HCT116 (cell line): ENCODE measurements around the gene PRKACA. TPM values are rescaled to one million over a fixed set of nuclear protein-coding genes. Genes with fewer than 3 reads are reported as not detected.

Experiments used
- ATAC-seq: fragments of 200-7000 bp; cut with Tn5 transposase; 2 replicates; pipeline ENCODE4 v1.9.1; 2020; ENCODE audit warnings: mild to moderate bottlenecking, moderate library complexity
- BruUV-seq: library from RNA; stranded (reverse); fragments of 400-500 nt; replicated peaks from 2 replicates; lab custom pipeline; 2021; lab: Mats Ljungman, UMichigan
- CTCF ChIA-PET: fragments of 300-600 bp; sonication (Branson Sonifier 250); formaldehyde crosslinking; loops from one replicate; lab custom pipeline; 2021; ENCODE audit warnings: antibody characterized with exemption; lab: Charles Lee
- POLR2A ChIA-PET: fragments of 300-600, 350-600 bp; sonication (Branson Sonifier 250); formaldehyde crosslinking; loops from one replicate; lab custom pipeline; 2021; ENCODE audit warnings: antibody characterized with exemption; lab: Charles Lee
- RAD21 ChIA-PET, 2 experiments: fragments of 300-600 bp; sonication (Branson Sonifier 250); formaldehyde crosslinking; loops; one replicate each; lab custom pipeline; 2023; ENCODE audit warnings: low total read pairs in 2 of 2; ENCODE audit not compliant: uncharacterized antibody in 2 of 2, unreplicated experiment in 2 of 2, low non-redundant PET in 1 of 2; lab: Charles Lee
- DNase-seq: peaks from one replicate; pipeline ENCODE4 v3.0.0-alpha.2; 2010; ENCODE audit warnings: low read depth, low spot score
- H2AFZ ChIP-seq: fragments of 200-600 bp; shearing (Covaris generic), sonication (generic); 2 replicates; pipeline ENCODE4 v1.6.1; 2017; ENCODE audit warnings: low read depth, mixed run types, mixed read lengths, antibody characterized with exemption, low read length; ENCODE audit not compliant: poor library complexity, severe bottlenecking
- H3K27ac ChIP-seq: 2 replicates; pipeline ENCODE4 v1.5.1; 2012; ENCODE audit warnings: low read depth, low read length
- H3K27me3 ChIP-seq: fragments of 200-600 bp; sonication (generic); 2 replicates; pipeline ENCODE4 v1.6.1; 2016; ENCODE audit warnings: mixed run types, low read length, mixed read lengths; ENCODE audit not compliant: insufficient read depth
- H3K36me3 ChIP-seq, 2 experiments: fragments of 200-500 bp in 1 of 2; fragments of 200-600 bp in 1 of 2; sonication (Bioruptor generic) in 1 of 2; sonication (generic) in 1 of 2; 2 replicates each; pipeline versions ENCODE4 v1.5.1 to v1.6.1; 2014 to 2016; ENCODE audit warnings: low read length in 2 of 2, inconsistent platforms in 1 of 2, mixed read lengths in 1 of 2, mixed run types in 1 of 2; ENCODE audit not compliant: insufficient read depth in 2 of 2, control insufficient read depth in 1 of 2
- H3K4me1 ChIP-seq, 2 experiments: fragments of 200-600 bp in 1 of 2; sonication (generic) in 1 of 2; 2 replicates each; pipeline versions ENCODE4 v1.5.1 to v1.6.1; 2012 to 2017; ENCODE audit warnings: low read length in 2 of 2, inconsistent platforms in 1 of 2, mild to moderate bottlenecking in 1 of 2, mixed read lengths in 1 of 2, mixed run types in 1 of 2, moderate library complexity in 1 of 2; ENCODE audit not compliant: insufficient read depth in 2 of 2, control insufficient read depth in 1 of 2
- H3K4me2 ChIP-seq: fragments of 200-600 bp; sonication (generic); 2 replicates; pipeline ENCODE4 v1.6.1; 2017; ENCODE audit warnings: mixed run types, low read length, mixed read lengths
- H3K4me3 ChIP-seq, 2 experiments: fragments of 200-600 bp in 1 of 2; sonication (generic) in 1 of 2; replicated peaks in 1 of 2; 2 replicates each; pipeline ENCODE4 v1.5.1; 2011 to 2016; ENCODE audit warnings: low read length in 2 of 2, control low read depth in 1 of 2, low read depth in 1 of 2, mild to moderate bottlenecking in 1 of 2, mixed read lengths in 1 of 2, mixed run types in 1 of 2
- H3K79me2 ChIP-seq: fragments of 200-600 bp; sonication (generic); 2 replicates; pipeline ENCODE4 v1.6.1; 2017; ENCODE audit warnings: mild to moderate bottlenecking, mixed run types, low read length, moderate library complexity, mixed read lengths; ENCODE audit not compliant: insufficient read depth
- H3K9ac ChIP-seq: fragments of 200-600 bp; sonication (generic); 2 replicates; pipeline ENCODE4 v1.6.1; 2016; ENCODE audit warnings: low read length, mixed read lengths
- H3K9me2 ChIP-seq: fragments of 200-600 bp; sonication (generic), shearing (Covaris generic); 2 replicates; pipeline ENCODE4 v1.6.1; 2017; ENCODE audit warnings: mixed run types, mild to moderate bottlenecking, moderate library complexity; ENCODE audit not compliant: insufficient read depth
- H3K9me3 ChIP-seq, 2 experiments: fragments of 200-500 bp in 1 of 2; fragments of 200-600 bp in 1 of 2; sonication (Bioruptor generic) in 1 of 2; sonication (generic) in 1 of 2; 2 replicates each; pipeline ENCODE4 v1.6.1; 2014 to 2017; ENCODE audit warnings: low read length in 2 of 2, mixed read lengths in 2 of 2, inconsistent platforms in 1 of 2, low read depth in 1 of 2, mild to moderate bottlenecking in 1 of 2, mixed run types in 1 of 2, moderate library complexity in 1 of 2; ENCODE audit not compliant: control insufficient read depth in 1 of 2, insufficient read depth in 1 of 2
- H4K20me1 ChIP-seq: fragments of 200-600 bp; sonication (generic), shearing (Covaris generic); 2 replicates; pipeline ENCODE4 v1.6.1; 2017; ENCODE audit warnings: mixed run types, mild to moderate bottlenecking, moderate library complexity; ENCODE audit not compliant: insufficient read depth
- CBX3 ChIP-seq: IDR thresholded peaks from 2 replicates; pipeline ENCODE4 v1.6.1; 2012; ENCODE audit warnings: low read depth
- EGR1 ChIP-seq: IDR thresholded peaks from 2 replicates; pipeline ENCODE4 v1.6.1; 2012; ENCODE audit warnings: low read depth
- EZH2 ChIP-seq: fragments of 200-600 bp; sonication (generic); IDR thresholded peaks from 2 replicates; pipeline ENCODE4 v1.6.1; 2017; ENCODE audit warnings: antibody characterized with exemption, mixed run types
- JUND ChIP-seq: IDR thresholded peaks from 2 replicates; pipeline ENCODE4 v1.6.1; 2012
- POLR2A ChIP-seq: IDR thresholded peaks from 2 replicates; pipeline ENCODE4 v1.7.0; 2011; ENCODE audit warnings: borderline replicate concordance; ENCODE audit not compliant: insufficient read depth, insufficient read length; ENCODE audit errors: extremely low read depth
- SIN3A ChIP-seq: IDR thresholded peaks from 2 replicates; pipeline ENCODE4 v1.6.1; 2012; ENCODE audit warnings: low read depth
- SP1 ChIP-seq: IDR thresholded peaks from 2 replicates; pipeline ENCODE4 v1.6.1; 2012; ENCODE audit warnings: low read depth
- SRF ChIP-seq: IDR thresholded peaks from 2 replicates; pipeline ENCODE4 v1.6.1; 2012; ENCODE audit warnings: low read depth
- TCF7L2 ChIP-seq: IDR thresholded peaks from 2 replicates; pipeline ENCODE4 v1.7.0; 2011; ENCODE audit warnings: borderline replicate concordance, inconsistent platforms; ENCODE audit not compliant: insufficient read depth, insufficient read length; ENCODE audit errors: extremely low read depth
- ZFX ChIP-seq: fragments of 450-650 bp; IDR thresholded peaks from 2 replicates; pipeline ENCODE4 v1.6.1; 2017
- ZNF274 ChIP-seq: fragments of 200-500 bp; sonication (Bioruptor generic); IDR thresholded peaks from 2 replicates; pipeline ENCODE4 v1.6.1; 2014; ENCODE audit warnings: mild to moderate bottlenecking, low read depth, low read length, inconsistent platforms
- intact Hi-C: fragments of 100-400 bp; cut with micrococcal nuclease; formaldehyde crosslinking; loops from 2 replicates; pipeline ENCODE4 v1.10.0; 2022
- total RNA-seq: library from RNA; stranded (reverse); gene quantifications from one replicate; pipeline ENCODE4 v1.2.1, GENCODE V29; 2021; ENCODE audit not compliant: unreplicated experiment
- TF ChIP-seq, protein P1 (sequence below): IDR thresholded peaks from 2 replicates; pipeline ENCODE4 v1.6.1; 2012
- TF ChIP-seq, protein P2 (sequence below): IDR thresholded peaks from 2 replicates; pipeline ENCODE4 v1.6.1; 2011; ENCODE audit warnings: mild to moderate bottlenecking, low read length, moderate library complexity; ENCODE audit not compliant: insufficient replicate concordance; ENCODE audit errors: extremely low read depth
- TF ChIP-seq, protein P3 (sequence below): IDR thresholded peaks from 2 replicates; pipeline ENCODE4 v1.6.1; 2012

The PRKACA gene
- total RNA-seq, 1 experiment from 2014 or later: 95.7 TPM

GRCh38 chr19:14103310-14103709, 14.3 kb downstream of the PRKACA start:
- DNase-seq: no peak
- ATAC-seq: peak; percentile 61; the same call in 1 of the 2 replicates
- intact Hi-C loops: no loop called here

GRCh38 chr19:14102756-14103155, 14.8 kb downstream of the PRKACA start:
- ChIA-PET RAD21 (no interaction called here), CTCF (no interaction called here)
- H3K27ac ChIP-seq: no peak overlapping the region
- no peaks in the 10 kb centered on the region for H4K20me1 ChIP-seq
- no peak overlapping the region for H2AFZ ChIP-seq
- H3K79me2 ChIP-seq: no peaks in the 10 kb centered on the region
- no peak for ATAC-seq
- TF ChIP-seq POLR2A (no peak), SIN3A (no peak), ZNF274 (no peak), JUND (no peak), SP1 (no peak), EZH2 (no peak), EGR1 (no peak)
- TF ChIP-seq, protein P1, sequence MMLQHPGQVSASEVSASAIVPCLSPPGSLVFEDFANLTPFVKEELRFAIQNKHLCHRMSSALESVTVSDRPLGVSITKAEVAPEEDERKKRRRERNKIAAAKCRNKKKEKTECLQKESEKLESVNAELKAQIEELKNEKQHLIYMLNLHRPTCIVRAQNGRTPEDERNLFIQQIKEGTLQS: no peak
- TF ChIP-seq, protein P2, sequence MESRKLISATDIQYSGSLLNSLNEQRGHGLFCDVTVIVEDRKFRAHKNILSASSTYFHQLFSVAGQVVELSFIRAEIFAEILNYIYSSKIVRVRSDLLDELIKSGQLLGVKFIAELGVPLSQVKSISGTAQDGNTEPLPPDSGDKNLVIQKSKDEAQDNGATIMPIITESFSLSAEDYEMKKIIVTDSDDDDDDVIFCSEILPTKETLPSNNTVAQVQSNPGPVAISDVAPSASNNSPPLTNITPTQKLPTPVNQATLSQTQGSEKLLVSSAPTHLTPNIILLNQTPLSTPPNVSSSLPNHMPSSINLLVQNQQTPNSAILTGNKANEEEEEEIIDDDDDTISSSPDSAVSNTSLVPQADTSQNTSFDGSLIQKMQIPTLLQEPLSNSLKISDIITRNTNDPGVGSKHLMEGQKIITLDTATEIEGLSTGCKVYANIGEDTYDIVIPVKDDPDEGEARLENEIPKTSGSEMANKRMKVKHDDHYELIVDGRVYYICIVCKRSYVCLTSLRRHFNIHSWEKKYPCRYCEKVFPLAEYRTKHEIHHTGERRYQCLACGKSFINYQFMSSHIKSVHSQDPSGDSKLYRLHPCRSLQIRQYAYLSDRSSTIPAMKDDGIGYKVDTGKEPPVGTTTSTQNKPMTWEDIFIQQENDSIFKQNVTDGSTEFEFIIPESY: no peak
- TF ChIP-seq, protein P3, sequence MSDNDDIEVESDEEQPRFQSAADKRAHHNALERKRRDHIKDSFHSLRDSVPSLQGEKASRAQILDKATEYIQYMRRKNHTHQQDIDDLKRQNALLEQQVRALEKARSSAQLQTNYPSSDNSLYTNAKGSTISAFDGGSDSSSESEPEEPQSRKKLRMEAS: no peak
- TF ChIP-seq, all 23 proteins: peak for 0
- H3K27me3 ChIP-seq: no peaks in the 10 kb centered on the region
- H3K36me3 ChIP-seq: peaks cover 8 to 13% of the 10 kb centered on the region in 2 experiments
- no peaks in the 10 kb centered on the region for H3K9me2 ChIP-seq
- intact Hi-C loops: no loop called here
- H3K9me3 ChIP-seq: no peaks in the 10 kb centered on the region
- no peak overlapping the region for H3K4me2 ChIP-seq
- no peak overlapping the region for H3K9ac ChIP-seq
- DNase-seq: no peak
- BruUV-seq: no TSS peak
- H3K4me3 ChIP-seq: no peak overlapping the region
- H3K4me1 ChIP-seq: 0 out of 4 replicates have a peak, but pooled peaks cover 0 to 4% of the 10 kb centered on the region in 2 experiments
- POLR2A ChIA-PET: no interaction called here

More at GRCh38 chr19:14103310-14103709, 14.3 kb downstream of the PRKACA start:
- Histone ChIP-seq H3K79me2 (no peaks in the 10 kb centered on the region), H3K27me3 (no peaks in the 10 kb centered on the region), H3K9me3 (no peaks in the 10 kb centered on the region), H3K36me3 (peaks cover 8 to 13% of the 10 kb centered on the region in 2 experiments), H3K9ac (no peak overlapping the region), H3K4me3 (no peak overlapping the region), H3K4me1 (0 out of 4 replicates have a peak, but pooled peaks cover 0 to 4% of the 10 kb centered on the region in 2 experiments), H4K20me1 (no peaks in the 10 kb centered on the region), H2AFZ (no peak overlapping the region), H3K4me2 (no peak overlapping the region), H3K27ac (no peak overlapping the region), H3K9me2 (no peaks in the 10 kb centered on the region)
- CTCF ChIA-PET: no interaction called here
- no peak for TF ChIP-seq ZFX
- TF ChIP-seq, protein P3: no peak
- no peak for TF ChIP-seq JUND
- TF ChIP-seq CBX3: no peak
- TF ChIP-seq SRF: no peak
- TF ChIP-seq, protein P2: no peak
- TF ChIP-seq EZH2: no peak
- TF ChIP-seq TCF7L2: no peak
- POLR2A ChIA-PET: no interaction called here
- BruUV-seq: no TSS peak
- RAD21 ChIA-PET: no interaction called here
